HL-60 (cell line): ENCODE data around the gene NYAP1.
"Not testable (repeated sequence)": the region's sequence is repeated elsewhere in the genome, so short reads cannot be mapped to it uniquely, and the experiment has no call there.

Source experiments
- DNase-seq, 2 experiments: peaks; one replicate each; pipeline ENCODE4 v3.0.0-alpha.2; 2010 to 2020; ENCODE audit warnings: low read depth in 1 of 2, low spot score in 1 of 2
- H3K27ac ChIP-seq: fragments of 250-450 bp; sonication (Bioruptor Pico); replicated peaks from 2 replicates; pipeline ENCODE4 v1.5.1; 2020; ENCODE audit warnings: mild to moderate bottlenecking, moderate library complexity
- H3K27me3 ChIP-seq: fragments of 250-450 bp; sonication (Bioruptor Pico); 2 replicates; pipeline ENCODE4 v1.5.1; 2021; ENCODE audit warnings: mild to moderate bottlenecking, moderate library complexity; ENCODE audit not compliant: insufficient read depth, poor library complexity, severe bottlenecking
- H3K4me3 ChIP-seq: replicated peaks from 2 replicates; pipeline ENCODE4 v1.5.1; 2011; ENCODE audit warnings: mild to moderate bottlenecking, control low read depth, low read length; ENCODE audit not compliant: insufficient read depth
- GABPA ChIP-seq: IDR thresholded peaks from 2 replicates; pipeline ENCODE4 v1.6.1; 2012; ENCODE audit warnings: low read depth
- POLR2AphosphoS5 ChIP-seq: IDR thresholded peaks from 2 replicates; pipeline ENCODE4 v1.6.1; 2012; ENCODE audit warnings: low read depth
- SPI1 ChIP-seq: IDR thresholded peaks from 2 replicates; pipeline ENCODE4 v1.6.1; 2012; ENCODE audit warnings: low read depth, mild to moderate bottlenecking, borderline replicate concordance
- TF ChIP-seq, protein P1 (sequence below): IDR thresholded peaks from one replicate; pipeline ENCODE4 v1.5.1; 2011; ENCODE audit warnings: low read length, control low read depth, inconsistent platforms; ENCODE audit not compliant: insufficient read depth
- TF ChIP-seq, protein P2 (sequence below): IDR thresholded peaks from 2 replicates; pipeline ENCODE4 v1.6.1; 2012; ENCODE audit warnings: low read depth; ENCODE audit not compliant: insufficient replicate concordance

Gene NYAP1

DNA sequence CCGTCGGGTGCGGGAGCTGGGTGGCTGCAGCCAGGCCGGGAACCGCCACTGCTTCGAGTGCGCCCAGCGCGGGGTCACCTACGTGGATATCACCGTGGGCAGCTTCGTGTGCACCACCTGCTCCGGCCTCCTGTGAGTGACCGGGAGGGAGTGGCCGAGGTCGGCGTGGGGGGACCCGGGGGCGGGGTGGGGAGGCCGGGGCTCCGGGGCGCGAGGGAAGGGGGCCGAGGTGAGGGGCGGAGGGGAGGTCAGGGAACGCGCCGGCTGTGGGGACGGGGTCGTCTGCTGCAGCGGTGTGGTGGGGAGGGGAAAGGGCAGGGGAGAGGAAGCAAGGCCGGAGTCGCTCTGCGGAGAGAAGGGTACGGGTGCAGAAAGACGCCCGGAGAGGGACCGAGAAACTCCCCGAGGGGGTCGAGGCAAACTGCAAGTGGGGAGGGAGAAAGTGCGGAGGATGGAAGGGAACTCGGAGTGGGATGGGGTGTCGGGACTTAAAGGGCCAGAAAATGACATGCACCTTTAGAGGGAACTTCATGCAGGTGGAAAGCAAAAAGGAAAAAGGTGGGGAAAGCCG is 55.8 kb downstream of the NYAP1 start:
- Histone ChIP-seq H3K4me3 (peak overlapping the region; percentile 82), H3K27ac (peak overlapping the region; percentile 18; the same call in 1 of the 2 replicates), H3K27me3 (no peaks in the 10 kb centered on the region)
- DNase-seq = peak in 1 of 2 experiments; percentile 6
- TF ChIP-seq, protein P1, sequence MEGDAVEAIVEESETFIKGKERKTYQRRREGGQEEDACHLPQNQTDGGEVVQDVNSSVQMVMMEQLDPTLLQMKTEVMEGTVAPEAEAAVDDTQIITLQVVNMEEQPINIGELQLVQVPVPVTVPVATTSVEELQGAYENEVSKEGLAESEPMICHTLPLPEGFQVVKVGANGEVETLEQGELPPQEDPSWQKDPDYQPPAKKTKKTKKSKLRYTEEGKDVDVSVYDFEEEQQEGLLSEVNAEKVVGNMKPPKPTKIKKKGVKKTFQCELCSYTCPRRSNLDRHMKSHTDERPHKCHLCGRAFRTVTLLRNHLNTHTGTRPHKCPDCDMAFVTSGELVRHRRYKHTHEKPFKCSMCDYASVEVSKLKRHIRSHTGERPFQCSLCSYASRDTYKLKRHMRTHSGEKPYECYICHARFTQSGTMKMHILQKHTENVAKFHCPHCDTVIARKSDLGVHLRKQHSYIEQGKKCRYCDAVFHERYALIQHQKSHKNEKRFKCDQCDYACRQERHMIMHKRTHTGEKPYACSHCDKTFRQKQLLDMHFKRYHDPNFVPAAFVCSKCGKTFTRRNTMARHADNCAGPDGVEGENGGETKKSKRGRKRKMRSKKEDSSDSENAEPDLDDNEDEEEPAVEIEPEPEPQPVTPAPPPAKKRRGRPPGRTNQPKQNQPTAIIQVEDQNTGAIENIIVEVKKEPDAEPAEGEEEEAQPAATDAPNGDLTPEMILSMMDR = no peak
- TF ChIP-seq POLR2AphosphoS5 (no peak), SPI1 (no peak), GABPA (no peak)
- TF ChIP-seq, protein P2, sequence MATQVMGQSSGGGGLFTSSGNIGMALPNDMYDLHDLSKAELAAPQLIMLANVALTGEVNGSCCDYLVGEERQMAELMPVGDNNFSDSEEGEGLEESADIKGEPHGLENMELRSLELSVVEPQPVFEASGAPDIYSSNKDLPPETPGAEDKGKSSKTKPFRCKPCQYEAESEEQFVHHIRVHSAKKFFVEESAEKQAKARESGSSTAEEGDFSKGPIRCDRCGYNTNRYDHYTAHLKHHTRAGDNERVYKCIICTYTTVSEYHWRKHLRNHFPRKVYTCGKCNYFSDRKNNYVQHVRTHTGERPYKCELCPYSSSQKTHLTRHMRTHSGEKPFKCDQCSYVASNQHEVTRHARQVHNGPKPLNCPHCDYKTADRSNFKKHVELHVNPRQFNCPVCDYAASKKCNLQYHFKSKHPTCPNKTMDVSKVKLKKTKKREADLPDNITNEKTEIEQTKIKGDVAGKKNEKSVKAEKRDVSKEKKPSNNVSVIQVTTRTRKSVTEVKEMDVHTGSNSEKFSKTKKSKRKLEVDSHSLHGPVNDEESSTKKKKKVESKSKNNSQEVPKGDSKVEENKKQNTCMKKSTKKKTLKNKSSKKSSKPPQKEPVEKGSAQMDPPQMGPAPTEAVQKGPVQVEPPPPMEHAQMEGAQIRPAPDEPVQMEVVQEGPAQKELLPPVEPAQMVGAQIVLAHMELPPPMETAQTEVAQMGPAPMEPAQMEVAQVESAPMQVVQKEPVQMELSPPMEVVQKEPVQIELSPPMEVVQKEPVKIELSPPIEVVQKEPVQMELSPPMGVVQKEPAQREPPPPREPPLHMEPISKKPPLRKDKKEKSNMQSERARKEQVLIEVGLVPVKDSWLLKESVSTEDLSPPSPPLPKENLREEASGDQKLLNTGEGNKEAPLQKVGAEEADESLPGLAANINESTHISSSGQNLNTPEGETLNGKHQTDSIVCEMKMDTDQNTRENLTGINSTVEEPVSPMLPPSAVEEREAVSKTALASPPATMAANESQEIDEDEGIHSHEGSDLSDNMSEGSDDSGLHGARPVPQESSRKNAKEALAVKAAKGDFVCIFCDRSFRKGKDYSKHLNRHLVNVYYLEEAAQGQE = no peak

DNA sequence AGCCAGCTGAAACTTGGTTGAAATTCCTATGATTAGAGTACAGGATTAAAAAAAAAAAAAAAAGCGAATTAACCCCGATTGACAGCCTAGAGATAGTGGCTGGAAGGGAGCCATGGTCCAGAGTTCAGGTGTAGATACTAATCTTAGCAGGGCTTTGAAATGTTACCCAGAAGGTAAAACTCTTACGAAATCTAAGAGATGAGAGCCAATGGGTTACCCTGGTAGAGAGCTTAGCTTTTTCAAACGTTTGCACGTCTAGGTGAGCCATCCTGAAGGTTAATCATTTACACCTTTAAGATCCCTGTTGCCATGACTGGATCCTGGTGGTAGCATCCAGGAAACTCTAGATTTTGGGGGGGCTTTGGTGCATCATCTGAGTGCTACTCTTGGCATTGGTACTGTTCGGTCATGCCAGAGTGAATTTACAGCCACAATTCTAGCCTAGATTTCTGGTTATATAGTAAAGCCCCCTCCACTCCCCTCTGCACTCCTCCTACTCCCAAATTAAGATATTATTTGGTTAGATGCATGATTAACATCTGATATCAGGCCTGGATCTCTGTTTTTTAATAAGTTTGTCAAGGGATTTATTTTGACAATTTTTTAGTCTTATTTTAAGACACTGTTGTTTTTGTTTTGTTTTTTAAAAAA is 56.5 kb downstream of the NYAP1 start:
- no peak for DNase-seq
- Histone ChIP-seq H3K27me3 (no peaks in the 10 kb centered on the region), H3K27ac (no peak overlapping the region), H3K4me3 (peak overlapping the region; percentile 82)
- TF ChIP-seq, protein P1 = no peak
- TF ChIP-seq GABPA (no peak), POLR2AphosphoS5 (no peak), SPI1 (no peak)
- TF ChIP-seq, protein P2 = no peak

DNA sequence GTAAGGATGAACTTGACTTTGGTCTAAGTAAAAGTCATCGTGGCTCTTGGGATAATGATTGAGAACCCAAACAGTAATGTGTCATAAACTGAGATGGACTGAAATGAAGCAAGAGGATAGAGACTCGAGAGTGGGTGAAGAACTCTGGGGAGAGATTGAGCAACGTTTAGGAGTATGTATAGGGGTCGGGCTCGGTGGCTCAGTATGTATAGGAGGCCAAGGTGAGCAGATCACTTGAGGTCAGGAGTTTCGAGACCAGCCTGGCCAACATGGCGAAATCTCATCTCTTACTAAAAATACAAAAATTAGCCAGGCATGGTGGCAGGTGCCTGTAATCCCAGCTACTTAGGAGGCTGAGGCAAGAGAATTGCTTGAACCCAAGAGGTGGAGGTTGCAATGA is 57.6 kb downstream of the NYAP1 start:
- H3K27ac ChIP-seq, DNase-seq, H3K4me3 ChIP-seq, H3K27me3 ChIP-seq: not testable (repeated sequence)

DNA sequence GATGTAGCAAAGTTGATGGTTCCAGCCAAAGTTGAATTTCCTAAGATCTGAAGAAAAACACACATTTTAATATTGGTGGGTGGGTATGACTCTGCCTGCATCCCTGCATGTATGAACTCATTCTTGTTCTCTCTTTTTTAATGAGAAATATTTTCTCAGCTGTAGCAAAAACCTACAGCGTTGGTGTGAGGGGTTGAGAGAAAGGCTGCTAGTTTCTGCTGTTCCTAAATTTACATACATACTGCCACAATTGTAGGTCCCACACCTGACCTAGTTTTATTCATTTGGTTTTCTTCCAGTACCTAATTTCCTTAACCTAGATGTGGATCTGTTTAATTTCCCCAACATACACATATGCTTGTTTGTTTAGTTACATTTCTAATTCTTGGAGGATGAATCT is 59.9 kb downstream of the NYAP1 start:
- H3K27me3 ChIP-seq = no peaks in the 10 kb centered on the region
- no peak for DNase-seq
- H3K4me3 ChIP-seq = no peak overlapping the region
- H3K27ac ChIP-seq = no peak overlapping the region
- TF ChIP-seq SPI1 (no peak), GABPA (no peak), POLR2AphosphoS5 (no peak)
- TF ChIP-seq, protein P1 = no peak
- TF ChIP-seq, protein P2 = no peak
